CD4-positive, alpha-beta T cell treated with Interleukin-2 at 100 ng/mL for 4 hours (primary cell): ENCODE results near the gene SMAD9.
"Not testable (repeated sequence)": the region's sequence is repeated elsewhere in the genome, so short reads cannot be mapped to it uniquely, and the experiment has no call there.

ENCODE experiments used
- DNase-seq: peaks from one replicate; pipeline ENCODE4 v3.0.0-alpha.2; 2020; ENCODE audit warnings: low spot score

The SMAD9 gene

GRCh38 chr13:36910545-36910944 is 9.5 kb downstream of the SMAD9 start:
- DNase-seq: no peak

- DNase-seq: no peak
Measured at GRCh38 chr13:36907821-36908220, 12.2 kb downstream of the SMAD9 start.

GRCh38 chr13:36907266-36907665 is 12.8 kb downstream of the SMAD9 start:
- no peak for DNase-seq

GRCh38 chr13:36905944-36906343 is 14.1 kb downstream of the SMAD9 start:
- no peak for DNase-seq

GRCh38 chr13:36903925-36904595 is 16.0 kb downstream of the SMAD9 start:
- DNase-seq: no peak

GRCh38 chr13:36897054-36897616 is 22.9 kb downstream of the SMAD9 start:
- no peak for DNase-seq

- DNase-seq: no peak
Measured at GRCh38 chr13:36891752-36892151, 28.3 kb downstream of the SMAD9 start.

GRCh38 chr13:36888645-36889044 is 31.4 kb downstream of the SMAD9 start:
- DNase-seq: no peak

GRCh38 chr13:36887758-36888521 is 32.1 kb downstream of the SMAD9 start:
- no peak for DNase-seq

GRCh38 chr13:36885901-36886300 is 34.1 kb downstream of the SMAD9 start:
- no peak for DNase-seq

GRCh38 chr13:36884235-36884634 is 35.8 kb downstream of the SMAD9 start:
- no peak for DNase-seq

GRCh38 chr13:36883824-36884223 is 36.2 kb downstream of the SMAD9 start:
- DNase-seq: no peak

GRCh38 chr13:36883392-36883791 is 36.6 kb downstream of the SMAD9 start:
- not testable (repeated sequence) for DNase-seq

- no peak for DNase-seq
Measured at GRCh38 chr13:36882829-36883390, 37.1 kb downstream of the SMAD9 start.

- no peak for DNase-seq
Measured at GRCh38 chr13:36880961-36881360, 39.1 kb downstream of the SMAD9 start.

GRCh38 chr13:36879218-36879938 is 40.7 kb downstream of the SMAD9 start:
- DNase-seq: no peak

GRCh38 chr13:36875961-36876360 is 44.1 kb downstream of the SMAD9 start:
- DNase-seq: no peak

GRCh38 chr13:36875431-36875830 is 44.6 kb downstream of the SMAD9 start:
- no peak for DNase-seq

GRCh38 chr13:36872621-36873020 is 47.4 kb downstream of the SMAD9 start:
- no peak for DNase-seq

- no peak for DNase-seq
Measured at GRCh38 chr13:36870050-36870692, 49.9 kb downstream of the SMAD9 start.

- DNase-seq: no peak
Measured at GRCh38 chr13:36866232-36866631, 53.8 kb downstream of the SMAD9 start.

- DNase-seq: no peak
Measured at GRCh38 chr13:36865265-36865664, 54.8 kb downstream of the SMAD9 start.
